ENCODE results near the gene URAD.
A peak's percentile ranks its signal among the peaks of the same experiment; 100 is the strongest.
"Not testable (repeated sequence)": the region's sequence is repeated elsewhere in the genome, so short reads cannot be mapped to it uniquely, and the experiment has no call there.

Gene URAD

GRCh38 chr13:28010046-28010445, 21.6 kb upstream of the URAD start:
- Mint-ChIP-seq H3K9me3 (no peaks in the 10 kb centered on the region), H3K4me1 (no peaks in the 10 kb centered on the region), H3K27ac (no peak overlapping the region), H3K4me3 (no peak overlapping the region), H3K36me3 (no peaks in the 10 kb centered on the region)
- DNase-seq (ENCODE audit: low spot score in 2 of 2) (no peak), ATAC-seq (no peak)

- H3K4me3 Mint-ChIP-seq; H3K9me3 Mint-ChIP-seq; H3K4me1 Mint-ChIP-seq; H3K36me3 Mint-ChIP-seq; ATAC-seq; H3K27ac Mint-ChIP-seq; DNase-seq (ENCODE audit: low spot score in 2 of 2): not testable (repeated sequence)
Measured at GRCh38 chr13:28005016-28005415, 16.5 kb upstream of the URAD start.

GRCh38 chr13:28002886-28003698, 14.6 kb upstream of the URAD start:
- DNase-seq (ENCODE audit: low spot score in 2 of 2) (no peak), ATAC-seq (no peak)
- Mint-ChIP-seq H3K36me3 (no peaks in the 10 kb centered on the region), H3K27ac (no peak overlapping the region), H3K4me1 (no peaks in the 10 kb centered on the region), H3K9me3 (no peaks in the 10 kb centered on the region), H3K4me3 (no peak overlapping the region)

DNA sequence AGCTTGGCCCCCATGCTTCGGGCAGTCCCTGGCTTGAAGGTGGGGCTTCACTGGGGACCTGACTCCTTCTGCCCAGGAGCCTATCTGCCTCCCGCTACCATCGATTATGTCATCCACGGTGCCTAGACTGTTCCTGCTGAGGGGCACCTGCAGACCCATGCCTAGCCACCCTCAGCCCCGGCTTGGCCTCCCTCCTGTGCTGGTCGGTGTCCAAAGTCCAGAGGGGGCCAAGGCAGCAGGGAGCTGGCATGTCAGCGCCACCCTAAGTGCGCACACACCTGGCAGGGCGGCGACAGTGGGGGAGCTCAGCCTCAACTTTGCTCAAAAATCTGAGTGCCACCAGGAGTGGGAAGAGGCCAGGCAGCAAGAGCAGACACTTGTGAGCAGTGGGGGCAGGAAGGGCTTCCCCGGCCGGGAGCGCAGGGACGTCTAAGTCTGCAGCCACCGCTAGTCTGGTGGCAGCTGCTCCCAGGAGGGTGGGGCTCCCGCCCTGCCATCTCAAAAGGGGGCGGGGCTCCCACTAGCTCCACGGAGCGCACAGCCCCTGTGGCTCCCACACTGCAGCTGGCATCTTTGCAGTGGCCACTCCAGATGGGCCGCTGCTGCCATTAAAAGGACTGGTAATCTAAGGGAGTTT, 13.5 kb upstream of the URAD start:
- Mint-ChIP-seq H3K9me3 (no peaks in the 10 kb centered on the region), H3K36me3 (no peaks in the 10 kb centered on the region), H3K27ac (no peak overlapping the region), H3K4me3 (no peak overlapping the region), H3K4me1 (no peaks in the 10 kb centered on the region)
- DNase-seq (ENCODE audit: low spot score in 2 of 2) (no peak), ATAC-seq (no peak)

DNA sequence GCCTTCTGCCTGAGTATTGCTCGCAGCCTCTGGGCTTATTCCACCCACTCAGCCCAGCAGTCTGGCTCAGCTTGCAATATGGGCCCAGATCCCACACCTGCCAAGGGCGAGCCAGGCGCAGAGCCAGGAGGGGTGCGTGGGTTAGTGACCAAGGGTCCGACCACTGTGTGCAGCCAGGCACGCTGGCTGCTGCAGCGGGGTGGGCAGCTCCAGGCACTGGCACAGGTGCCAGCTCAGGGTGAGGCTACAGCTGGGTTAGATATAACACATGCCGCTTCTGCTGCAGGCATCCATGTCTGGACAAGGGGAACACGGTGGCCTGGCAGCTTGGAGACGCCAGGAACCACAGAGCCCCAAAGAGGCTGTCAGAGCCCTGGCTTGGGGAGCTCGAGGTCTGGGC, 12.6 kb upstream of the URAD start:
- no peaks in the 10 kb centered on the region for H3K36me3 Mint-ChIP-seq
- DNase-seq (ENCODE audit: low spot score in 2 of 2) (no peak), ATAC-seq (peak; percentile 54)
- no peak overlapping the region for H3K27ac Mint-ChIP-seq
- H3K9me3 Mint-ChIP-seq: no peaks in the 10 kb centered on the region
- H3K4me1 Mint-ChIP-seq: no peaks in the 10 kb centered on the region
- H3K4me3 Mint-ChIP-seq: no peak overlapping the region

DNA sequence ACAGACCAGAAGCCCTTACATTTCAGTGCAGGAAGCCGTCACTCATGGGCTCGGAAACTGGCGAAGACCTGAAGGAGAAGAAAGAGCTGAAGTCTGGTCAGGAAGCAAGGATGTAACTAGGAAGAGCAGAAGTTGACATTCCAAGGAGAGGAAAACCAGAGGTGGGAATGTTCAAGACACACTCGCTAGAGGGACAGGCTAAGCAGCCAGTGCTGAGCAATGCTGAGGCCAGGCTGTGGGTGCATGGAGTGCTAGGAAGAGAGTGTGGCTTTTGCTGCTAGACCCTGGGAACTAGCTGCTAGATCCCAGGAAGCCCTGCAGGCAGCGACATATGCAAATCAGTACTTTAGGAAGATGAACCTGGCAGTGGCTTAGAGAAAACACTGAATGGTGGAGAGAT, 12.1 kb upstream of the URAD start:
- no peaks in the 10 kb centered on the region for H3K9me3 Mint-ChIP-seq
- ATAC-seq (no peak), DNase-seq (ENCODE audit: low spot score in 2 of 2) (no peak)
- H3K4me1 Mint-ChIP-seq: no peaks in the 10 kb centered on the region
- H3K36me3 Mint-ChIP-seq: no peaks in the 10 kb centered on the region
- H3K27ac Mint-ChIP-seq: no peak overlapping the region
- no peak overlapping the region for H3K4me3 Mint-ChIP-seq

- ATAC-seq: no peak
- no peaks in the 10 kb centered on the region for H3K4me1 Mint-ChIP-seq
- H3K36me3 Mint-ChIP-seq: no peaks in the 10 kb centered on the region
- H3K27ac Mint-ChIP-seq: no peak overlapping the region
- no peaks in the 10 kb centered on the region for H3K9me3 Mint-ChIP-seq
- DNase-seq (ENCODE audit: low spot score in 2 of 2): no peak
- H3K4me3 Mint-ChIP-seq: no peak overlapping the region
Measured at GRCh38 chr13:27997904-27998522, 9.5 kb upstream of the URAD start.

- ATAC-seq (no peak), DNase-seq (ENCODE audit: low spot score in 2 of 2) (no peak)
- Mint-ChIP-seq H3K4me3 (no peak overlapping the region), H3K27ac (no peak overlapping the region), H3K4me1 (no peaks in the 10 kb centered on the region), H3K36me3 (no peaks in the 10 kb centered on the region), H3K9me3 (no peaks in the 10 kb centered on the region)
Measured at GRCh38 chr13:27991881-27992280, 3.4 kb upstream of the URAD start.

- no peaks in the 10 kb centered on the region for H3K4me1 Mint-ChIP-seq
- no peak overlapping the region for H3K4me3 Mint-ChIP-seq
- H3K36me3 Mint-ChIP-seq: no peaks in the 10 kb centered on the region
- H3K27ac Mint-ChIP-seq: no peak overlapping the region
- H3K9me3 Mint-ChIP-seq: no peaks in the 10 kb centered on the region
- ATAC-seq: no peak
- DNase-seq (ENCODE audit: low spot score in 2 of 2): no peak
Measured at GRCh38 chr13:27985600-27985999, 2.9 kb downstream of the URAD start.

DNA sequence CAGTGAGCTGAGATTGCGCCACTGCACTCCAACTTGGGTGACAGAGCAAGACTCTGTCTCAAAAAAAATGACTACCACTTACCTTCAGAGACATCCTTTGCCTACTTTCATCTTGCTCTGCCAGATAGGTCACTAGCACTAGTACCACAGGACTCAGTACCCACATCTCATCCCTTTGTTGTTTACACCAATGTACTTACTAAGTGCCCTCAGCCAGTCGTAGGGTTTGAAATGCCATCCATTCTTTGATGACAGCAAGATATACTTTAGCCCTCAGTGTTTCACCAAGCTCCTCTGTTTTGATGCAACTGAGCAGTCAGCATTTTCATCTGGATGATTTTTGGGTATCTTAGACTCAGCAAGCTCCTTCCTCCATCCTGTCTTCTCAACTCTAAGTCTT, 6.1 kb downstream of the URAD start:
- Mint-ChIP-seq H3K4me3 (no peak overlapping the region), H3K4me1 (peaks cover 22% of the 10 kb centered on the region), H3K36me3 (no peaks in the 10 kb centered on the region), H3K27ac (no peak overlapping the region), H3K9me3 (no peaks in the 10 kb centered on the region)
- no peak for ATAC-seq
- no peak for DNase-seq (ENCODE audit: low spot score in 2 of 2)

DNA sequence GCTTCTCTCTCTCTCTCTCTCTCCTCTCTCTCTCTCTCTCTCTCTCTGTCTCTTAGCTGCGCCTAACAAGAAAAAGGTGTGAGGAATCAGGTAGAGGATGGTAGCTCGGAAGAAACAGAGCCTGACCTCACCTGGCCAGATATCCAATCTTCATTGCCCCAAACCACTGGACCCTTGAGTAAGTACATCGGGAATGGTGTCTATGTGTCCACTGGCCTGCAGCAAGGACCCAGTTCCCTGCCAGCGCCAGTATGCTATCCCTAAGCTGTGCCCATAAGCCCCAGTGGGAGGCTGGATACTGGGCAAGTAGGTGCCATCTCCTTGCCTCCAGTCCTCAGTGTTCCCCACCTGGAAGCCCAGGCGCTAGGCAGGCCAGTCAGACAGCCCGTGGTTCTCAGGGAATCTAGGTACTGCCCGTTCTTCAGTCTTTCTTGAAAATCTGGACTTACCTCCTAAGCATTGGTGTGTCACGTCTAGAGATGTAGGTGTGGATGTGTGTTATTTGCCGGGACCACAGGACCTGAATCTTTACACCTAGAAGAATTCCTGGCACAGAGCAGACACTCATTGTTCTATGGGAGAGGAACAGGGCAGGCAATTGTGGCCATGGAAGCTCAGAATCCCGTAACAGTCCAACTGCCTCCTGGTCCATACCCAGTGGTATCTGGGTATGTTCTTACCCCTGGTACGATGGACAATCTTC, 7.3 kb downstream of the URAD start:
- no peak overlapping the region for H3K27ac Mint-ChIP-seq
- ATAC-seq (no peak), DNase-seq (ENCODE audit: low spot score in 2 of 2) (no peak)
- H3K9me3 Mint-ChIP-seq: no peaks in the 10 kb centered on the region
- H3K36me3 Mint-ChIP-seq: no peaks in the 10 kb centered on the region
- no peak overlapping the region for H3K4me3 Mint-ChIP-seq
- H3K4me1 Mint-ChIP-seq: peaks cover 23% of the 10 kb centered on the region

DNA sequence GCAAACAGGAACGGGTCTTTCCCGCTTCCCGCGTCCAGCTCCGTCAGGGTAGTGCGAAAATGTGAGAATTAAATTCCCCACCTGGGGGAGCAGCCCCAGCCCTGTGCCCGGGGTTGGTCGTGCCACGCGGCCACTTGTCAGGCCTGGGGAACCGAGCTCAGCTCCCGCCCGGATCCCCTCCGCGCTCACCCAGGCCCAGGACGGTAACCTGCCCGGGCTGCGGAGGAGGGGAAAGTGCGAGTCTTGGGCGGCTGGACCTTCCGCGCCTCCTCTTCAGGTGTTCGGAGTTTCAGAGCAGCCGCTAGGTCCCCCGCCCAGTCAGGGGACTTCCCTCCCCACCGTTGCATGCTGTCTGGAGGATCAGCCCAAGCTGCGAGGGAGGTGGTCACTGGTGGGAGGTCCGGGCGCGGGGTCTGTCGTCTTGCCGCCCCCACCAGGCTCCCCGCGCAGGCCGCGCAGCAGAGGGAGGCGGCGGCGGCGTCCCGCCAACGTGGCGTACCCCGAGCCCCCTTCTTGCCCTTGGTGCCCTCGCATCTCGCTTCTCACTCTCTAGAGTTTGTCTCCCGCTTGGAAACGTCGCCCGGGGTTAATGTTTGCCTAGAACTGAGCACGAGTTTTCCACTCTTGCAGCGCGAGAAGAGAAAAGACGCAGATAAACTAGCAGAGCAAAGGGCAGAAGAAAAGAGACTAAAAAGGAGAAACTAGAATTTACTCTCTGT, 8.1 kb downstream of the URAD start:
- H3K4me1 Mint-ChIP-seq: peaks cover 23% of the 10 kb centered on the region
- DNase-seq (ENCODE audit: low spot score in 2 of 2) (no peak), ATAC-seq (no peak)
- H3K36me3 Mint-ChIP-seq: no peaks in the 10 kb centered on the region
- H3K9me3 Mint-ChIP-seq: no peaks in the 10 kb centered on the region
- H3K27ac Mint-ChIP-seq: no peak overlapping the region
- peak overlapping the region; percentile 22 for H3K4me3 Mint-ChIP-seq

- Mint-ChIP-seq H3K36me3 (no peaks in the 10 kb centered on the region), H3K4me1 (peaks cover 23% of the 10 kb centered on the region), H3K4me3 (peak overlapping the region; percentile 22), H3K9me3 (no peaks in the 10 kb centered on the region), H3K27ac (no peak overlapping the region)
- DNase-seq (ENCODE audit: low spot score in 2 of 2) (no peak), ATAC-seq (no peak)
Measured at GRCh38 chr13:27979765-27980279, 8.7 kb downstream of the URAD start.

- H3K4me3 Mint-ChIP-seq: peak overlapping the region; percentile 22
- ATAC-seq: no peak
- peaks cover 23% of the 10 kb centered on the region for H3K4me1 Mint-ChIP-seq
- no peaks in the 10 kb centered on the region for H3K9me3 Mint-ChIP-seq
- no peak overlapping the region for H3K27ac Mint-ChIP-seq
- no peak for DNase-seq (ENCODE audit: low spot score in 2 of 2)
- H3K36me3 Mint-ChIP-seq: no peaks in the 10 kb centered on the region
Measured at GRCh38 chr13:27979001-27979643, 9.4 kb downstream of the URAD start.

Data from stimulated activated effector memory CD8-positive, alpha-beta T cell treated with anti-CD3 and anti-CD28 coated beads, Interleukin-12 subunit alpha, Interleukin-12 subunit beta, amount 100 ng/mL, for 72 hours (primary cell).